Suprapubic skin (tissue), 4 donors: ENCODE results near the gene HIVEP3. TPM values are rescaled to one million over a fixed set of nuclear protein-coding genes. Genes with fewer than 3 reads are reported as not detected.

Experiments used
- DNase-seq, 2 donors: peaks; one replicate each; pipeline ENCODE4 v3.0.0-alpha.2; 2019; ENCODE audit warnings: low spot score in 2 of 2
- H3K27ac ChIP-seq: fragments of 200-600 bp; sonication (generic); one replicate; pipeline ENCODE4 v1.5.1; 2019
- H3K27me3 ChIP-seq: fragments of 200-600 bp; sonication (generic); one replicate; pipeline ENCODE4 v1.5.1; 2019
- H3K36me3 ChIP-seq: fragments of 200-600 bp; sonication (generic); one replicate; pipeline ENCODE4 v1.5.1; 2019
- H3K4me1 ChIP-seq: fragments of 200-600 bp; sonication (generic); one replicate; pipeline ENCODE4 v1.5.1; 2019
- H3K4me3 ChIP-seq: fragments of 200-600 bp; sonication (generic); one replicate; pipeline ENCODE4 v1.5.1; 2019; ENCODE audit warnings: mild to moderate bottlenecking
- H3K9me3 ChIP-seq: fragments of 200-600 bp; sonication (generic); one replicate; pipeline ENCODE4 v1.5.1; 2019
- CTCF ChIP-seq, 2 donors: fragments of 200-600 bp in 1 of 2; fragments of 450-650 bp in 1 of 2; sonication (generic) in 1 of 2; IDR thresholded peaks; one replicate each; pipeline ENCODE4 v1.5.1; 2016 to 2019; ENCODE audit warnings: antibody characterized with exemption in 2 of 2, mild to moderate bottlenecking in 1 of 2, moderate library complexity in 1 of 2
- EP300 ChIP-seq: sonication (generic); formaldehyde crosslinking; IDR thresholded peaks from one replicate; pipeline ENCODE4 v1.6.1; 2017; ENCODE audit warnings: antibody characterized with exemption
- POLR2A ChIP-seq, 2 donors: fragments of 450-650 bp; IDR thresholded peaks; one replicate each; pipeline ENCODE4 v1.6.1; 2017; ENCODE audit warnings: antibody characterized with exemption in 2 of 2, mild to moderate bottlenecking in 2 of 2, moderate library complexity in 2 of 2
- POLR2AphosphoS5 ChIP-seq, 3 donors: sonication (generic); formaldehyde crosslinking; IDR thresholded peaks; one replicate each; pipeline ENCODE4 v1.6.1; 2017; ENCODE audit warnings: antibody characterized with exemption in 3 of 3
- WGBS: methylation state at CpG from one replicate; pipeline ENCODE4 v1.1.5; 2018; 5-methylcytosine and 5-hydroxymethylcytosine counted together
- total RNA-seq, 4 donors: library from RNA; depleted of rRNA; stranded (reverse); fragments of >200 nt; gene quantifications; one replicate each; pipeline ENCODE4 v1.1.0, GENCODE V29; 2016

Gene HIVEP3
- total RNA-seq, 4 donors from 2014 or later, result 11.3 to 23.9 (median 18.3) TPM

- Histone ChIP-seq H3K4me3 (no peak overlapping the region), H3K36me3 (no peaks in the 10 kb centered on the region), H3K27me3 (no peaks in the 10 kb centered on the region), H3K27ac (no peak overlapping the region), H3K4me1 (no peaks in the 10 kb centered on the region), H3K9me3 (no peaks in the 10 kb centered on the region)
- no peak for DNase-seq
- TF ChIP-seq POLR2A (IDR thresholded peaks at IDR 0.05) (no peak), POLR2AphosphoS5 (IDR thresholded peaks at IDR 0.05) (no peak), EP300 (no peak), CTCF (IDR thresholded peaks at IDR 0.05) (no peak)
- 67% methylated on average over 2 of the region's 2 CpGs for WGBS
Measured at GRCh38 chr1:41906943-41907342, 11.8 kb downstream of the HIVEP3 start.

GRCh38 chr1:41905093-41905675, 13.5 kb downstream of the HIVEP3 start:
- no peaks in the 10 kb centered on the region for H3K27me3 ChIP-seq
- H3K36me3 ChIP-seq, result no peaks in the 10 kb centered on the region
- H3K9me3 ChIP-seq, result no peaks in the 10 kb centered on the region
- TF ChIP-seq EP300, result no peak
- no peak overlapping the region for H3K27ac ChIP-seq
- WGBS, result 89% methylated on average over 1 of the region's 1 CpG
- no peaks in the 10 kb centered on the region for H3K4me1 ChIP-seq
- no peak for DNase-seq
- H3K4me3 ChIP-seq, result no peak overlapping the region

- 85% methylated on average over 9 of the region's 9 CpGs for whole genome bisulfite sequencing
- Histone ChIP-seq H3K27me3 (no peaks in the 10 kb centered on the region), H3K4me1 (no peaks in the 10 kb centered on the region), H3K4me3 (no peak overlapping the region), H3K27ac (no peak overlapping the region), H3K36me3 (no peaks in the 10 kb centered on the region), H3K9me3 (no peaks in the 10 kb centered on the region)
- TF ChIP-seq POLR2A (IDR thresholded peaks at IDR 0.05), result no peak
- no peak for TF ChIP-seq CTCF (IDR thresholded peaks at IDR 0.05)
- no peak for TF ChIP-seq POLR2AphosphoS5 (IDR thresholded peaks at IDR 0.05)
- no peak for TF ChIP-seq EP300
- no peak for DNase-seq
Measured at GRCh38 chr1:41902664-41903063, 16.1 kb downstream of the HIVEP3 start.

- TF ChIP-seq POLR2A (IDR thresholded peaks at IDR 0.05), result no peak
- TF ChIP-seq POLR2AphosphoS5 (IDR thresholded peaks at IDR 0.05), result no peak
- no peak for TF ChIP-seq EP300
- no peak for TF ChIP-seq CTCF (IDR thresholded peaks at IDR 0.05)
- no peak for DNase-seq
- Histone ChIP-seq H3K4me3 (no peak overlapping the region), H3K9me3 (no peaks in the 10 kb centered on the region), H3K27ac (no peak overlapping the region), H3K27me3 (no peaks in the 10 kb centered on the region), H3K4me1 (no peaks in the 10 kb centered on the region), H3K36me3 (no peaks in the 10 kb centered on the region)
- 68% methylated on average over 3 of the region's 3 CpGs for WGBS
Measured at GRCh38 chr1:41902159-41902577, 16.6 kb downstream of the HIVEP3 start.

GRCh38 chr1:41901551-41901950, 17.2 kb downstream of the HIVEP3 start:
- no peak for DNase-seq
- Histone ChIP-seq H3K9me3 (no peaks in the 10 kb centered on the region), H3K4me3 (no peak overlapping the region), H3K27ac (no peak overlapping the region), H3K4me1 (no peaks in the 10 kb centered on the region), H3K36me3 (no peaks in the 10 kb centered on the region), H3K27me3 (no peaks in the 10 kb centered on the region)
- no peak for TF ChIP-seq CTCF (IDR thresholded peaks at IDR 0.05)
- TF ChIP-seq POLR2AphosphoS5 (IDR thresholded peaks at IDR 0.05), result no peak
- WGBS, result 91% methylated on average over 3 of the region's 3 CpGs
